Measurements from ENCODE around the gene LCMT2.

GRCh38 chr15:43360821-43361220, 30.4 kb upstream of the LCMT2 start:
- TF ChIP-seq NFRKB (IDR thresholded peaks at IDR 0.05), result no peak
- TF ChIP-seq SP1 (IDR thresholded peaks at IDR 0.05), result no peak
- TF ChIP-seq ELF4 (IDR thresholded peaks at IDR 0.05), result no peak
- TF ChIP-seq FOXK2 (IDR thresholded peaks at IDR 0.05), result no peak
- TF ChIP-seq HDGF (IDR thresholded peaks at IDR 0.05; ENCODE audit: borderline replicate concordance), result no peak
- TF ChIP-seq TARDBP (IDR thresholded peaks at IDR 0.05), result no peak
- TF ChIP-seq, protein P1, sequence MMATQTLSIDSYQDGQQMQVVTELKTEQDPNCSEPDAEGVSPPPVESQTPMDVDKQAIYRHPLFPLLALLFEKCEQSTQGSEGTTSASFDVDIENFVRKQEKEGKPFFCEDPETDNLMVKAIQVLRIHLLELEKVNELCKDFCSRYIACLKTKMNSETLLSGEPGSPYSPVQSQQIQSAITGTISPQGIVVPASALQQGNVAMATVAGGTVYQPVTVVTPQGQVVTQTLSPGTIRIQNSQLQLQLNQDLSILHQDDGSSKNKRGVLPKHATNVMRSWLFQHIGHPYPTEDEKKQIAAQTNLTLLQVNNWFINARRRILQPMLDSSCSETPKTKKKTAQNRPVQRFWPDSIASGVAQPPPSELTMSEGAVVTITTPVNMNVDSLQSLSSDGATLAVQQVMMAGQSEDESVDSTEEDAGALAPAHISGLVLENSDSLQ (IDR thresholded peaks at IDR 0.05), result no peak
- no peak for TF ChIP-seq BHLHE40 (IDR thresholded peaks at IDR 0.05; ENCODE audit: borderline replicate concordance)
- no peak for TF ChIP-seq SUZ12 (IDR thresholded peaks at IDR 0.05)
- no peak for TF ChIP-seq ARNT (IDR thresholded peaks at IDR 0.05)
- TF ChIP-seq FOXM1 (IDR thresholded peaks at IDR 0.05; ENCODE audit: borderline replicate concordance), result no peak
- TF ChIP-seq LEF1 (IDR thresholded peaks at IDR 0.05; ENCODE audit: borderline replicate concordance), result no peak

Data from HEK293T (cell line).